ENCODE measurements around the gene CHGA. TPM values are rescaled to one million over a fixed set of nuclear protein-coding genes. Genes with fewer than 3 reads are reported as not detected.

CHGA gene
- total and polyA plus RNA-seq, 2 of the 8 experiments (the other 6 are each of a cell fraction or from before 2014, with no cell fraction given), result 17.5 to 28.2 TPM

DNA sequence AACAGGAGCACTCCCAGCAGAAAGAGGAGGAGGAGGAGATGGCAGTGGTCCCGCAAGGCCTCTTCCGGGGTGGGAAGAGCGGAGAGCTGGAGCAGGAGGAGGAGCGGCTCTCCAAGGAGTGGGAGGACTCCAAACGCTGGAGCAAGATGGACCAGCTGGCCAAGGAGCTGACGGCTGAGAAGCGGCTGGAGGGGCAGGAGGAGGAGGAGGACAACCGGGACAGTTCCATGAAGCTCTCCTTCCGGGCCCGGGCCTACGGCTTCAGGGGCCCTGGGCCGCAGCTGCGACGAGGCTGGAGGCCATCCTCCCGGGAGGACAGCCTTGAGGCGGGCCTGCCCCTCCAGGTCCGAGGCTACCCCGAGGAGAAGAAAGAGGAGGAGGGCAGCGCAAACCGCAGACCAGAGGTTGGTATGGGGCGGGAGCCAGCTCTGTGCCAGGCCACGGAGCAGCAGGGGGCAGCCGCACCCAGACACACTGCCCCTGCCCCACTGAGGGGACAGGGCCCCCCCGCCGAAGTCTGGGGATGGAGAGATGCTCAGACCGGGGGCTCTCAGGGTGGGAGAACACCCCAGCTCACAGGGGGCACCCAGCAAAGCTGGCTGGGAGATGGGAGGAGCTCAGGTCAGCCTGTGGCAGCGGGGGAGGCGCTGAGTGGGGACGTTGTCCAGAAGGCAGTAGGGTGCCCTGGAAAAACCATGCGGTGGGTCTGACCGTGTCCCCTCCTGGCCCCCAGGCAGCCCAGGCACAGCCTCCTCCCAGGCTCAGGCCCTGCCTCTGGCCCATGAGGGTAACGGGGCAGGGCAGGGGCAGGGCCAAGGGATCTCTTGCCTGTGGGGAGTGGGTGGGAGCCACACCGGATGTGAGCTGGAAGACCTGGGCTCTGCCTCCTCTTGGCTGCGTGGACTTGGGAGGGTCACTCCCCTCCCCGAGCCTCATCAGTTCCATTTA is 9.8 kb downstream of the CHGA start:
- Histone ChIP-seq H3K27ac (ENCODE audit: low read depth, low read length) (no peak overlapping the region), H3K79me1 (ENCODE audit: low read depth, low read length) (no peaks in the 10 kb centered on the region), H3K36me3 (ENCODE audit: control insufficient read depth in 2 of 4, insufficient read depth in 4 of 4, low read length in 3 of 4) (no peaks in the 10 kb centered on the region), H3K14ac (ENCODE audit: insufficient read length) (no peak overlapping the region), H2AFZ (ENCODE audit: low read length) (no peak overlapping the region), H3K4ac (replicated peaks; ENCODE audit: insufficient read length, low read depth, low read length) (no peak overlapping the region), H2BK15ac (ENCODE audit: low read length) (no peak overlapping the region), H4K5ac (ENCODE audit: insufficient read length, low read depth, low read length) (no peak overlapping the region), H2BK120ac (replicated peaks; ENCODE audit: low read depth, low read length) (no peak overlapping the region), H3K23me2 (ENCODE audit: low read depth, low read length) (no peaks in the 10 kb centered on the region), H4K8ac (ENCODE audit: extremely low read depth, insufficient read depth, low read length) (no peak overlapping the region), H3K9ac (replicated peaks in 1 of 4; ENCODE audit: extremely low read depth in 1 of 4, low read depth in 3 of 4, low read length in 3 of 4) (no peak overlapping the region), H3K4me3 (ENCODE audit: extremely low read depth in 1 of 4, insufficient read depth in 2 of 4, low read depth in 3 of 4, low read length in 4 of 4) (no peak overlapping the region), H3K79me2 (ENCODE audit: control insufficient read depth in 1 of 2, insufficient read depth in 2 of 2, low read length in 2 of 2) (no peaks in the 10 kb centered on the region), H2AK5ac (ENCODE audit: low read depth, low read length) (no peak overlapping the region), H3K4me1 (replicated peaks in 1 of 4; ENCODE audit: control insufficient read depth in 3 of 4, insufficient read depth in 4 of 4, low read length in 3 of 4) (no peaks in the 10 kb centered on the region), H3K9me3 (ENCODE audit: insufficient read depth in 2 of 2, low read depth in 1 of 2, low read length in 1 of 2) (no peaks in the 10 kb centered on the region), H3K23ac (ENCODE audit: insufficient read length) (no peak overlapping the region), H3K56ac (replicated peaks; ENCODE audit: insufficient read length, low read depth, low read length) (no peak overlapping the region), H2BK5ac (ENCODE audit: low read depth, low read length) (no peak overlapping the region), H3K18ac (ENCODE audit: extremely low read depth, low read length) (no peak overlapping the region), H4K91ac (replicated peaks; ENCODE audit: insufficient read length, low read length) (no peak overlapping the region), H3K27me3 (replicated peaks in 1 of 4; ENCODE audit: control insufficient read depth in 3 of 4, extremely low read depth in 1 of 4, insufficient read depth in 3 of 4, low read length in 3 of 4) (no peaks in the 10 kb centered on the region), H3K4me2 (ENCODE audit: insufficient read depth in 1 of 2, low read depth in 2 of 2, low read length in 2 of 2) (no peak overlapping the region), H2BK20ac (ENCODE audit: low read length) (no peak overlapping the region), H4K20me1 (replicated peaks in 1 of 2; ENCODE audit: control insufficient read depth in 1 of 2, insufficient read depth in 2 of 2, low read length in 2 of 2) (peaks cover 0 to 8% of the 10 kb centered on the region in 2 experiments), H2BK12ac (ENCODE audit: low read depth, low read length) (no peak overlapping the region)
- TF ChIP-seq SIRT6 (IDR thresholded peaks at IDR 0.05; ENCODE audit: low read length) (no peak), SP2 (IDR thresholded peaks at IDR 0.05; ENCODE audit: low read length) (no peak)
- FAIRE-seq (no peak), DNase-seq (ENCODE audit: low read depth in 1 of 2, low spot score in 2 of 2) (peak in 1 of 2 experiments; percentile 47)
- WGBS, 2 experiments (ENCODE audit: extremely low coverage in 1 of 2, insufficient coverage in 1 of 2, insufficient read length in 1 of 2, insufficient replicate concordance in 2 of 2, low coverage in 1 of 2, low lambda C conversion rate in 2 of 2, missing lambda C conversion rate in 1 of 2), result 93% methylated on average over 33 of the region's 35 CpGs; no CpG with 5 or more reads in 1 of the 2 experiments
- POLR2A ChIA-PET (ENCODE audit: partially characterized antibody), result interaction anchor here (1.5 to 1.8 kb wide), 2 partner anchors 8 to 10 kb away, joined by 6 read pairs; partner anchors contain the start of gene CHGA
- CTCF ChIA-PET (ENCODE audit: partially characterized antibody), result interaction anchor here (0.6 to 1.9 kb wide), 11 partner anchors 15 to 250 kb away, joined by 3 to 5 read pairs (median 3); no protein-coding TSS in a partner anchor

Measured in H1 (cell line).